Psoas muscle (tissue), 8 donors: ENCODE measurements around the gene TBL1XR1. TPM values are rescaled to one million over a fixed set of nuclear protein-coding genes. Genes with fewer than 3 reads are reported as not detected.
A peak's percentile ranks its signal among the peaks of the same experiment; 100 is the strongest.

Source experiments
- ATAC-seq, 4 donors: fragments of 200-7000 bp; cut with Tn5 transposase; one replicate each; pipeline ENCODE4 v1.9.1; 2020; ENCODE audit warnings: moderate library complexity in 3 of 4, mild to moderate bottlenecking in 2 of 4
- DNase-seq, 2 donors: peaks; one replicate each; pipeline ENCODE4 v3.0.0-alpha.2; 2020
- H3K27ac ChIP-seq: fragments of 200-600 bp; one replicate; pipeline ENCODE4 v1.8.0; 2022
- H3K27me3 ChIP-seq, 3 donors: fragments of 200-600 bp in 1 of 3; one replicate each; pipeline versions ENCODE4 v1.6.1 to v1.8.0; 2013 to 2022; ENCODE audit warnings: low read length in 2 of 3, mild to moderate bottlenecking in 2 of 3, moderate library complexity in 1 of 3; ENCODE audit not compliant: insufficient read depth in 3 of 3
- H3K36me3 ChIP-seq, 2 donors: fragments of 200-600 bp in 1 of 2; one replicate each; pipeline versions ENCODE4 v1.6.1 to v1.8.0; 2013 to 2022; ENCODE audit warnings: low read depth in 1 of 2, mild to moderate bottlenecking in 1 of 2, moderate library complexity in 1 of 2; ENCODE audit not compliant: insufficient read depth in 1 of 2
- H3K4me1 ChIP-seq: fragments of 200-600 bp; one replicate; pipeline ENCODE4 v1.8.0; 2022
- H3K4me3 ChIP-seq: fragments of 200-600 bp; one replicate; pipeline ENCODE4 v1.8.0; 2022; ENCODE audit warnings: mild to moderate bottlenecking
- H3K9me3 ChIP-seq: fragments of 200-600 bp; one replicate; pipeline ENCODE4 v1.8.0; 2022
- CTCF ChIP-seq: fragments of 200-600 bp; IDR thresholded peaks from one replicate; pipeline ENCODE4 v1.8.0; 2022; ENCODE audit warnings: antibody characterized with exemption
- WGBS, 3 donors: extraction: QIAGEN DNeasy Blood & Tissue Kit; methylation state at CpG; one replicate each; pipeline versions ENCODE4 v1.1.6 to v1.1.7; 2013; 5-methylcytosine and 5-hydroxymethylcytosine counted together
- intact Hi-C, 2 donors: fragments of 100-400 bp; cut with DNase I; formaldehyde crosslinking; loops; one replicate each; pipeline versions ENCODE4 v1.11.0 to v1.14.2; 2022
- polyA plus RNA-seq, 3 donors: library from polyadenylated mRNA; stranded (reverse); fragments of 200-250 nt; gene quantifications; one replicate each; pipeline ENCODE4 v1.2.3, GENCODE V29; 2013
- total RNA-seq, 4 donors: library from RNA; stranded (reverse); fragmentation: NEBNext Ultra II Directional in 2 of 4; extraction: Animal tissue kit (Norgen Biotek cat#: 25700) in 2 of 4; gene quantifications; one replicate each; pipeline versions ENCODE4 v1.2.1 to v1.2.4, GENCODE V29; 2021 to 2023
- donor health status: healthy with polysubstance abuse.
- donor health status: DM: no; HTN: no; CAD: no; lungs with moderate emphysema.
- donor health status: Bipolar disorder and iron deficiency.
- donor health status: healthy.
- donor health status: DM: yes; HTN: yes; CAD: no.
- donor health status: DM: no; HTN: no; CAD: no.
- donor health status: DM: no; HTN: no; CAD: no.
- donor health status: DM: yes; HTN: yes; CAD: no.

Gene TBL1XR1
- total and polyA plus RNA-seq, 7 donors, result 7.3 to 97.4 (median 58.6) TPM

DNA sequence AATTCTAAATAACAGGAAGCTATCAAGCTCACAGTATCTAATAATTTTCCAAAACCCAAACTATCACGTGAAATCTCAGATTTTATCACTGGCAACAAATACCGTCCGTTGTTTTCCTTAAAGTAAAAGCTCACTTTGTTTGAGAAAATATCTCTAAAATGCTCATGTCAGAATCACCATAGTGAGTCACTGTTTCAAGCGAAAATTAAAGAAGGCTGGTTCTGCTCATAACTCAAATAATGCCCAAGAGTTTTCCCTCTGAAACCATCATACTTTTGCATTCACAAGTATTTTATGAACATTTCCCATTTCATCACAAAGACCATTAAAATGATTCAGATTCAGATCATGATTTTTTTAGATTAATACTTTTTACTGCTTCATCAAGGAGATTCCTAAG, 50.6 kb downstream of the TBL1XR1 start:
- DNase-seq (no peak), ATAC-seq (no peak)
- H3K9me3 ChIP-seq, result no peaks in the 10 kb centered on the region
- WGBS, 3 donors, result 49 to 55% (median 53%) methylated on average over 4 of the region's 4 CpGs
- no peaks in the 10 kb centered on the region for H3K36me3 ChIP-seq
- peaks cover 71% of the 10 kb centered on the region for H3K4me1 ChIP-seq
- no peak overlapping the region for H3K4me3 ChIP-seq
- no peak overlapping the region for H3K27ac ChIP-seq
- intact Hi-C loops, result no loop called here
- H3K27me3 ChIP-seq, result no peaks in the 10 kb centered on the region
- no peak for TF ChIP-seq CTCF

DNA sequence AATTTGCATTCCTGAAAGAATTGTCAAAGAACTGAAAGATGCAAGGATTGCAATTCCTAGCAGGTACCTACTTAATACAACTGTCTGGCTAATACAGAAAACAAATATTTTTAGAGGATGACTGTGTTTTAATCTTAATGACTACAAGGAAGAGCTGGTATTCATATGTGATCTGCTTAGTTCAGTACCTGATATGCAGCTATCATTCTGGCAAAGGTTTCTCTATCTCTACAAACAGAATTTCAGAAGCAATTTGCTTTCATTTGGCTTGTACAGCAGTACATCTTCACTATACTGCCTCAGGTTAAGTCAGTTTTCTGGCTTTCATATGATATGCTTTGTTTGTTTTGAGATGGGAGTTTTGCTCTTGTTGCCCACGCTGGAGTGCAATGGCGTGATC, 51.3 kb downstream of the TBL1XR1 start:
- H3K4me1 ChIP-seq, result peaks cover 71% of the 10 kb centered on the region
- WGBS, 3 donors, result 95 to 98% (median 98%) methylated on average over 2 of the region's 2 CpGs
- no peak overlapping the region for H3K27ac ChIP-seq
- no peak for DNase-seq
- intact Hi-C loops, result no loop called here
- no peaks in the 10 kb centered on the region for H3K9me3 ChIP-seq
- no peaks in the 10 kb centered on the region for H3K27me3 ChIP-seq
- no peak for TF ChIP-seq CTCF
- H3K36me3 ChIP-seq, result no peaks in the 10 kb centered on the region
- no peak overlapping the region for H3K4me3 ChIP-seq
- no peak for ATAC-seq

DNA sequence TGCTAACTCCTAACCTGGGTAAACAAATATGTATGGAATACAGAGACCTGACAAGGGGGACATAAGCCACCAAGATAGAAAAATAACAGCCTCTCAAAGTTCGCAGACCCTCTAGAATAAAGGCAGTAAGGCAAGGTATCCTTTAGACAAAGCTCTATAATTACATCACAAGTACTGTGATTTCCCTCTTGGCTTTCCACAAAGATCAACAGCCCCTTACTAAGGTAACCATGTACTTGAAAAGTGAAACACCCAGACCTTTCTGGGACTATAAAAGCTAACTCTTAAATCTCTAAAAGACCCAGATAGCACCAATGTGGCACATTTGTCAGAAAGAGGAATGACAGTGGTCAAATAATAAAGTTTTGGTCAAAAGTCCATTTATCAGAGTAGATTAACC, 51.9 kb downstream of the TBL1XR1 start:
- Histone ChIP-seq H3K27me3 (no peaks in the 10 kb centered on the region), H3K4me3 (no peak overlapping the region), H3K36me3 (no peaks in the 10 kb centered on the region), H3K9me3 (no peaks in the 10 kb centered on the region), H3K27ac (no peak overlapping the region), H3K4me1 (peaks cover 66% of the 10 kb centered on the region)
- no peak for TF ChIP-seq CTCF
- 88 to 97% (median 88%) methylated on average over 1 of the region's 1 CpG for WGBS, 3 donors
- DNase-seq (no peak), ATAC-seq (no peak)
- intact Hi-C loops, result no loop called here

- WGBS, 3 donors, result 50 to 56% (median 53%) methylated on average over 3 of the region's 3 CpGs
- no peaks in the 10 kb centered on the region for H3K9me3 ChIP-seq
- H3K27me3 ChIP-seq, result no peaks in the 10 kb centered on the region
- no peak overlapping the region for H3K4me3 ChIP-seq
- no peak for DNase-seq
- peaks cover 61% of the 10 kb centered on the region for H3K4me1 ChIP-seq
- no peaks in the 10 kb centered on the region for H3K36me3 ChIP-seq
- H3K27ac ChIP-seq, result no peak overlapping the region
- no peak for ATAC-seq
- intact Hi-C loops, result no loop called here
- no peak for TF ChIP-seq CTCF
These were observed 52.4 kb downstream of the TBL1XR1 start for GRCh38 chr3:177144922-177145321.

GRCh38 chr3:177141899-177142646, 55.2 kb downstream of the TBL1XR1 start:
- intact Hi-C loops, result no loop called here
- peak in 2 of 4 donors; percentile 20 to 36 for ATAC-seq
- H3K36me3 ChIP-seq, result no peaks in the 10 kb centered on the region
- DNase-seq, result no peak
- no peak for TF ChIP-seq CTCF
- H3K27ac ChIP-seq, result no peak overlapping the region
- peaks cover 38% of the 10 kb centered on the region for H3K4me1 ChIP-seq
- H3K4me3 ChIP-seq, result no peak overlapping the region
- no peaks in the 10 kb centered on the region for H3K9me3 ChIP-seq
- H3K27me3 ChIP-seq, result no peaks in the 10 kb centered on the region
- 67 to 83% (median 74%) methylated on average over 6 of the region's 6 CpGs for WGBS, 3 donors
